ENCODE measurements around the gene ACTR1B. TPM values are rescaled to one million over a fixed set of nuclear protein-coding genes. Genes with fewer than 3 reads are reported as not detected.

ACTR1B gene
- total and polyA plus RNA-seq, 4 donors, result 36.4 to 80.0 (median 61.9) TPM

GRCh38 chr2:97656905-97657587 is 6.8 kb downstream of the ACTR1B start:
- DNase-seq, result no peak
- no peak overlapping the region for H3K4me3 ChIP-seq

GRCh38 chr2:97656129-97656755 is 7.6 kb downstream of the ACTR1B start:
- WGBS, 2 donors, result 95% methylated on average over 7 of the region's 7 CpGs

More at GRCh38 chr2:97656905-97657587, 6.8 kb downstream of the ACTR1B start:
- H3K4me1 ChIP-seq (ENCODE audit: control insufficient read depth in 5 of 5, insufficient read depth in 5 of 5, low read length in 5 of 5), result peaks cover 0 to 4% (median under 1%) of the 10 kb centered on the region in 5 donors
- ATAC-seq (ENCODE audit: insufficient read depth, low FRiP score), result no peak
- peaks cover 0 to 40% (median 22%) of the 10 kb centered on the region in 4 donors for H3K36me3 ChIP-seq (ENCODE audit: control insufficient read depth in 4 of 4, insufficient read depth in 4 of 4, low read length in 4 of 4)
- H3K27me3 ChIP-seq (ENCODE audit: control insufficient read depth in 3 of 3, insufficient read depth in 3 of 3, low read length in 2 of 3), result no peaks in the 10 kb centered on the region
- WGBS, 2 donors, result 81 to 84% methylated on average over 15 of the region's 15 CpGs
- H3K9me3 ChIP-seq (ENCODE audit: control insufficient read depth in 4 of 4, insufficient read depth in 3 of 4, low read length in 3 of 4), result peaks cover 0 to 14% (median 2%) of the 10 kb centered on the region in 4 donors
- H3K9ac ChIP-seq (ENCODE audit: insufficient read depth in 1 of 2, low read length in 2 of 2), result no peak overlapping the region
- TF ChIP-seq CTCF (IDR thresholded peaks at IDR 0.05; ENCODE audit: control extremely low read depth, extremely low read depth), result no peak
- no peak overlapping the region for H3K27ac ChIP-seq (ENCODE audit: low read depth in 1 of 2, low read length in 1 of 2)

GRCh38 chr2:97654791-97655190 is 9.1 kb downstream of the ACTR1B start:
- Histone ChIP-seq H3K9me3 (ENCODE audit: control insufficient read depth in 4 of 4, insufficient read depth in 3 of 4, low read length in 3 of 4) (peaks cover 0 to 14% (median 2%) of the 10 kb centered on the region in 4 donors), H3K4me3 (no peak overlapping the region), H3K27ac (ENCODE audit: low read depth in 1 of 2, low read length in 1 of 2) (no peak overlapping the region), H3K9ac (ENCODE audit: insufficient read depth in 1 of 2, low read length in 2 of 2) (no peak overlapping the region), H3K27me3 (ENCODE audit: control insufficient read depth in 3 of 3, insufficient read depth in 3 of 3, low read length in 2 of 3) (no peaks in the 10 kb centered on the region), H3K36me3 (ENCODE audit: control insufficient read depth in 4 of 4, insufficient read depth in 4 of 4, low read length in 4 of 4) (peaks cover 0 to 41% (median 21%) of the 10 kb centered on the region in 4 donors), H3K4me1 (ENCODE audit: control insufficient read depth in 5 of 5, insufficient read depth in 5 of 5, low read length in 5 of 5) (no peaks in the 10 kb centered on the region)
- ATAC-seq (ENCODE audit: insufficient read depth, low FRiP score) (no peak), DNase-seq (no peak)
- 91 to 100% methylated on average over 2 of the region's 2 CpGs for WGBS, 2 donors
- no peak for TF ChIP-seq CTCF (IDR thresholded peaks at IDR 0.05; ENCODE audit: control extremely low read depth, extremely low read depth)

More at GRCh38 chr2:97656129-97656755, 7.6 kb downstream of the ACTR1B start:
- H3K9me3 ChIP-seq (ENCODE audit: control insufficient read depth in 4 of 4, insufficient read depth in 3 of 4, low read length in 3 of 4), result peaks cover 0 to 14% (median 2%) of the 10 kb centered on the region in 4 donors
- no peak for DNase-seq
- no peaks in the 10 kb centered on the region for H3K4me1 ChIP-seq (ENCODE audit: control insufficient read depth in 5 of 5, insufficient read depth in 5 of 5, low read length in 5 of 5)
- no peak for TF ChIP-seq CTCF (IDR thresholded peaks at IDR 0.05; ENCODE audit: control extremely low read depth, extremely low read depth)
- H3K4me3 ChIP-seq, result no peak overlapping the region
- no peaks in the 10 kb centered on the region for H3K27me3 ChIP-seq (ENCODE audit: control insufficient read depth in 3 of 3, insufficient read depth in 3 of 3, low read length in 2 of 3)
- H3K9ac ChIP-seq (ENCODE audit: insufficient read depth in 1 of 2, low read length in 2 of 2), result no peak overlapping the region
- no peak overlapping the region for H3K27ac ChIP-seq (ENCODE audit: low read depth in 1 of 2, low read length in 1 of 2)
- peaks cover 0 to 40% (median 22%) of the 10 kb centered on the region in 4 donors for H3K36me3 ChIP-seq (ENCODE audit: control insufficient read depth in 4 of 4, insufficient read depth in 4 of 4, low read length in 4 of 4)
- ATAC-seq (ENCODE audit: insufficient read depth, low FRiP score), result no peak

Measured in lung (tissue), 12 donors.